ENCODE measurements around the gene CX3CR1.

CX3CR1 gene

DNA sequence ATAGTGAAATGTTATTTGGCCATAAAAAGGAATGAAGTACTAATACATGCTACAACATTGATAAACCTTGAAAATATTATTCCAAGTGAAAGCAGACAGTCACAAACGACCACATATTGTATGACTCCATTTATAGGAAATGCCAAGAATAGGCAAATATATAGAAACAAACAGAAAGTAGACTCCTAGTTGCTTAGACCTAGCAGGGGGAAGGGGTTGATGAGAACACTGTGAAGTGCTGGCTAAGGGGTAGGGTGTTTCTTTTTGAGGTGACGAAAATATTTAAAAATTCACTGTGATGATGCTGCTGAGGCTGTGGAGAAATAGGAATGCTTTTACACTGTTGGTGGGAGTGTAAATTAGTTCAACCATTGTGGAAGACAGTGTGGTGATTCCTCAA lies 56.9 kb downstream of the CX3CR1 start:
- DNase-seq (ENCODE audit: low spot score) (no peak), ATAC-seq (ENCODE audit: low read depth) (no peak)
- no peaks in the 10 kb centered on the region for H3K36me3 ChIP-seq (ENCODE audit: low read depth)
- no peaks in the 10 kb centered on the region for H3K4me1 ChIP-seq (ENCODE audit: insufficient read depth, poor library complexity, severe bottlenecking)
- no peak overlapping the region for H3K27ac ChIP-seq (ENCODE audit: poor library complexity, severe bottlenecking)
- no peaks in the 10 kb centered on the region for H3K27me3 ChIP-seq (ENCODE audit: insufficient read depth, poor library complexity, severe bottlenecking)
- H3K9me3 ChIP-seq (ENCODE audit: severe bottlenecking) = no peaks in the 10 kb centered on the region
- no peak overlapping the region for H3K4me3 ChIP-seq (ENCODE audit: severe bottlenecking)
- TF ChIP-seq, protein P1, sequence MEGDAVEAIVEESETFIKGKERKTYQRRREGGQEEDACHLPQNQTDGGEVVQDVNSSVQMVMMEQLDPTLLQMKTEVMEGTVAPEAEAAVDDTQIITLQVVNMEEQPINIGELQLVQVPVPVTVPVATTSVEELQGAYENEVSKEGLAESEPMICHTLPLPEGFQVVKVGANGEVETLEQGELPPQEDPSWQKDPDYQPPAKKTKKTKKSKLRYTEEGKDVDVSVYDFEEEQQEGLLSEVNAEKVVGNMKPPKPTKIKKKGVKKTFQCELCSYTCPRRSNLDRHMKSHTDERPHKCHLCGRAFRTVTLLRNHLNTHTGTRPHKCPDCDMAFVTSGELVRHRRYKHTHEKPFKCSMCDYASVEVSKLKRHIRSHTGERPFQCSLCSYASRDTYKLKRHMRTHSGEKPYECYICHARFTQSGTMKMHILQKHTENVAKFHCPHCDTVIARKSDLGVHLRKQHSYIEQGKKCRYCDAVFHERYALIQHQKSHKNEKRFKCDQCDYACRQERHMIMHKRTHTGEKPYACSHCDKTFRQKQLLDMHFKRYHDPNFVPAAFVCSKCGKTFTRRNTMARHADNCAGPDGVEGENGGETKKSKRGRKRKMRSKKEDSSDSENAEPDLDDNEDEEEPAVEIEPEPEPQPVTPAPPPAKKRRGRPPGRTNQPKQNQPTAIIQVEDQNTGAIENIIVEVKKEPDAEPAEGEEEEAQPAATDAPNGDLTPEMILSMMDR (IDR thresholded peaks at IDR 0.05; ENCODE audit: poor library complexity, severe bottlenecking) = no peak

DNA sequence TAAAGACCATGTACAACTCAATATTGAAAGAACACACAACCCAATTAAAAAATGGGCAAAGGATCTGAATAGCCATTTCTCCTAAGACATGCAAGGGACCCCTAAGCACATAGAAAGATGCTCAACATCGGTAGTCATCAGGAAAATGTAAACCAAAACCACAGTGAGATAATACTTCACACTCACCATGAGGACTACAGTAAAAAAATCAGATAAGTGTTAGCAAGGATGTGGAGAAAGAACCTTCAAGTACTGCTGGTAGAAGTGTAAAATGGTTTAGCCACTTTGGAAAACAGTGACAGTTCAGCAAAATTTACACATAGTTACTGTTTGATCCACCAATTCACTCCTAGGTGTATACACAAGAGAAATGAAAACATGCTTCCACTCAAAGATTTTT lies 57.4 kb downstream of the CX3CR1 start:
- H3K27ac ChIP-seq (ENCODE audit: poor library complexity, severe bottlenecking) = no peak overlapping the region
- no peaks in the 10 kb centered on the region for H3K36me3 ChIP-seq (ENCODE audit: low read depth)
- no peaks in the 10 kb centered on the region for H3K4me1 ChIP-seq (ENCODE audit: insufficient read depth, poor library complexity, severe bottlenecking)
- H3K27me3 ChIP-seq (ENCODE audit: insufficient read depth, poor library complexity, severe bottlenecking) = no peaks in the 10 kb centered on the region
- ATAC-seq (ENCODE audit: low read depth) (no peak), DNase-seq (ENCODE audit: low spot score) (no peak)
- no peak overlapping the region for H3K4me3 ChIP-seq (ENCODE audit: severe bottlenecking)
- TF ChIP-seq, protein P1 (IDR thresholded peaks at IDR 0.05; ENCODE audit: poor library complexity, severe bottlenecking) = no peak
- no peaks in the 10 kb centered on the region for H3K9me3 ChIP-seq (ENCODE audit: severe bottlenecking)

DNA sequence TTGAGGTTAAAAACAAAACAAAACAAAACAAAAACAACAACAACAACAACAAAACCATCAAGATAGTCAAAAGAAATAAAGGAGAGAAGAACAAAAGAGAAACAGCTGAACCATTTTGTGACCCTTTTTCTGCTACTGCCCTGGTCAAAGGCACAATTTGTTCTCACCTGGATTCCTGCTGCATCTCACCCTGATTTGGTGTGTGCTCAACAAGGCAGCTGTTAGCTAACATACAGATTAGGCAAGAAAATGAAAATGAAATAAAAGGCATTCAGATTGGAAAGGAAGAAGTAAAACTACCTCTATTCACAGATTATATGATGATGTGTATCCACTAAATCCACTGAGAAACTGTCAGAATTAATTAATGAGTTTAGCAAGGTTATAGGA lies 58.7 kb downstream of the CX3CR1 start:
- no peaks in the 10 kb centered on the region for H3K4me1 ChIP-seq (ENCODE audit: insufficient read depth, poor library complexity, severe bottlenecking)
- no peaks in the 10 kb centered on the region for H3K27me3 ChIP-seq (ENCODE audit: insufficient read depth, poor library complexity, severe bottlenecking)
- ATAC-seq (ENCODE audit: low read depth) (no peak), DNase-seq (ENCODE audit: low spot score) (no peak)
- H3K9me3 ChIP-seq (ENCODE audit: severe bottlenecking) = no peaks in the 10 kb centered on the region
- no peak overlapping the region for H3K27ac ChIP-seq (ENCODE audit: poor library complexity, severe bottlenecking)
- H3K36me3 ChIP-seq (ENCODE audit: low read depth) = no peaks in the 10 kb centered on the region
- TF ChIP-seq, protein P1 (IDR thresholded peaks at IDR 0.05; ENCODE audit: poor library complexity, severe bottlenecking) = no peak
- no peak overlapping the region for H3K4me3 ChIP-seq (ENCODE audit: severe bottlenecking)

DNA sequence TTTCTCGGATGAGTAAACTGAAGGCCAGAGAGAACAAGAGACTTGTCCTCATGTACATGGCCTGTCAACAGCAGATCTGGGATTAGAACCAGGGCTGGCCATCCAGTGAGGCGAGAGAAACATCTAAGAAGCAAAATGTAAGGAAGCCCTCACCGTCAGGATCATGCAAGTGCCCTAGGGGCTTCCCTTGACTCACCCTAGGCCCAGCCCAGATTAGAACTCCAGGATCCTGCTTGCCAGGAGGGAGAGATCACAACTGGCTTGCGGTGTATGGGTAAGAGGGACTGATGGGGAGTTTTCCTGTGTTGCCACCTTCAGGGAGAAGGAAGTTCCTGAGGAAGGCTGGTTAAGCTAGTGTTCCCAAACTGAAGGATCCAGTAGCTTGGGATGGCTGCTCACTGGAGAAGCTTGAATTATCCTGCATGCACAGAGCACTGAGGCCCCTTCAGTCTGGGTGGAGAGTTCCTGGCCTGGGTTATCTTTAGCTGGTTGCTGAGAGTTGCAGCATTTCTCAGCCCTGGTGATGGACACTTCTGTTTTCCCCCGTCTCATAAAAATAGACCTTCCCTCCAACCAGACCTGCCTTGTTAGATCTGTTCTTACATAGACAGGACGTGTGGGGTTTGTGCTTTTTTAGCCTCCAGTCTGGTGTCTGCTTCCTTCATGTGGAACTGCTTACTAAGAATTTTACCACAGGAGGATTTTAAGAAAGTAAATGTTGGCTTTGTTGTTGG lies 59.3 kb downstream of the CX3CR1 start:
- no peak for DNase-seq (ENCODE audit: low spot score)
- TF ChIP-seq, protein P1 (IDR thresholded peaks at IDR 0.05; ENCODE audit: poor library complexity, severe bottlenecking) = no peak
- Histone ChIP-seq H3K36me3 (ENCODE audit: low read depth) (no peaks in the 10 kb centered on the region), H3K9me3 (ENCODE audit: severe bottlenecking) (no peaks in the 10 kb centered on the region), H3K4me3 (ENCODE audit: severe bottlenecking) (no peak overlapping the region), H3K4me1 (ENCODE audit: insufficient read depth, poor library complexity, severe bottlenecking) (no peaks in the 10 kb centered on the region), H3K27ac (ENCODE audit: poor library complexity, severe bottlenecking) (no peak overlapping the region), H3K27me3 (ENCODE audit: insufficient read depth, poor library complexity, severe bottlenecking) (no peaks in the 10 kb centered on the region)
- ATAC-seq (ENCODE audit: low read depth) = no peak

DNA sequence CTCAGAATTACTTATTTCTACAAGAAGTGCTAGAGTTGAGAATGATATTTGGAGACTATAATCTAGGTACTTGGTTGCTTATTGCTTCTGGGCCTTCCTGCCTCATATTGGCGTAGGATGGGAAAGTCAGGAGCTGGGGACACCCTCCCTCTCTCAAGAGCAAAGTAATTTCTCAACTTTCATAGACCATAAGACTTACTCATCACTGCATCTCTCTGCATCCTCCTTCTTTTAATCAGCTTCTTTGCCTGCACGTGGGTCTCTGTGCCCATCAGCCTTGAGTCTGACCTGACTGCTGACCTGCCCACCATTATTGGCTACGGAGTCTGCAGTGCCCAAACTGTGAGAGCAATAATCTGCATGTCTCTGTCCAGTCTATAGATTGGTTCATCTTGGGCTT lies 60.1 kb downstream of the CX3CR1 start:
- H3K27ac ChIP-seq (ENCODE audit: poor library complexity, severe bottlenecking) = no peak overlapping the region
- no peaks in the 10 kb centered on the region for H3K36me3 ChIP-seq (ENCODE audit: low read depth)
- H3K4me1 ChIP-seq (ENCODE audit: insufficient read depth, poor library complexity, severe bottlenecking) = no peaks in the 10 kb centered on the region
- no peak for DNase-seq (ENCODE audit: low spot score)
- no peaks in the 10 kb centered on the region for H3K9me3 ChIP-seq (ENCODE audit: severe bottlenecking)
- no peak for ATAC-seq (ENCODE audit: low read depth)
- H3K27me3 ChIP-seq (ENCODE audit: insufficient read depth, poor library complexity, severe bottlenecking) = no peaks in the 10 kb centered on the region
- TF ChIP-seq, protein P1 (IDR thresholded peaks at IDR 0.05; ENCODE audit: poor library complexity, severe bottlenecking) = no peak
- no peak overlapping the region for H3K4me3 ChIP-seq (ENCODE audit: severe bottlenecking)

All from RWPE2 (cell line).